Duodenal mucosa (tissue), 2 donors: ENCODE data around the gene SLC26A4.

Experiments used
- H3K27ac ChIP-seq: one replicate; pipeline ENCODE4 v1.7.0; 2013; ENCODE audit warnings: low read depth, low read length
- H3K27me3 ChIP-seq, 2 donors: one replicate each; pipeline ENCODE4 v1.7.0; 2013; ENCODE audit warnings: low read length in 2 of 2, control low read depth in 1 of 2; ENCODE audit not compliant: insufficient read depth in 2 of 2, control insufficient read depth in 1 of 2
- H3K36me3 ChIP-seq, 2 donors: one replicate each; pipeline ENCODE4 v1.7.0; 2013; ENCODE audit warnings: low read length in 2 of 2, control low read depth in 1 of 2; ENCODE audit not compliant: insufficient read depth in 2 of 2, control insufficient read depth in 1 of 2
- H3K4me1 ChIP-seq, 2 donors: one replicate each; pipeline ENCODE4 v1.7.0; 2013; ENCODE audit warnings: low read length in 2 of 2, control low read depth in 1 of 2; ENCODE audit not compliant: insufficient read depth in 2 of 2, control insufficient read depth in 1 of 2
- H3K4me3 ChIP-seq, 2 donors: one replicate each; pipeline ENCODE4 v1.7.0; 2013; ENCODE audit warnings: low read length in 2 of 2, low read depth in 1 of 2
- H3K9ac ChIP-seq, 2 donors: one replicate each; pipeline ENCODE4 v1.7.0; 2013; ENCODE audit warnings: low read length in 2 of 2, low read depth in 1 of 2
- H3K9me3 ChIP-seq, 2 donors: one replicate each; pipeline ENCODE4 v1.7.0; 2013; ENCODE audit warnings: low read length in 2 of 2, control low read depth in 1 of 2; ENCODE audit not compliant: control insufficient read depth in 1 of 2

Gene SLC26A4

GRCh38 chr7:107708956-107709355, 48.3 kb downstream of the SLC26A4 start:
- no peaks in the 10 kb centered on the region for H3K36me3 ChIP-seq
- no peak overlapping the region for H3K9ac ChIP-seq
- H3K4me3 ChIP-seq: no peak overlapping the region
- H3K27ac ChIP-seq: no peak overlapping the region
- no peaks in the 10 kb centered on the region for H3K4me1 ChIP-seq
- no peaks in the 10 kb centered on the region for H3K27me3 ChIP-seq
- H3K9me3 ChIP-seq: no peaks in the 10 kb centered on the region

GRCh38 chr7:107711301-107711700, 50.7 kb downstream of the SLC26A4 start:
- Histone ChIP-seq H3K9ac (no peak overlapping the region), H3K9me3 (no peaks in the 10 kb centered on the region), H3K4me1 (no peaks in the 10 kb centered on the region), H3K27ac (no peak overlapping the region), H3K4me3 (no peak overlapping the region), H3K36me3 (no peaks in the 10 kb centered on the region), H3K27me3 (no peaks in the 10 kb centered on the region)

- no peaks in the 10 kb centered on the region for H3K36me3 ChIP-seq
- H3K4me3 ChIP-seq: no peak overlapping the region
- H3K9me3 ChIP-seq: no peaks in the 10 kb centered on the region
- no peak overlapping the region for H3K9ac ChIP-seq
- no peaks in the 10 kb centered on the region for H3K27me3 ChIP-seq
- no peaks in the 10 kb centered on the region for H3K4me1 ChIP-seq
- H3K27ac ChIP-seq: no peak overlapping the region
These were observed 51.4 kb downstream of the SLC26A4 start for GRCh38 chr7:107712025-107712424.

- H3K36me3 ChIP-seq: no peaks in the 10 kb centered on the region
- H3K27me3 ChIP-seq: no peaks in the 10 kb centered on the region
- H3K9me3 ChIP-seq: no peaks in the 10 kb centered on the region
- no peak overlapping the region for H3K27ac ChIP-seq
- no peaks in the 10 kb centered on the region for H3K4me1 ChIP-seq
- no peak overlapping the region for H3K9ac ChIP-seq
- H3K4me3 ChIP-seq: no peak overlapping the region
These were observed 52.3 kb downstream of the SLC26A4 start for GRCh38 chr7:107712896-107713295.

GRCh38 chr7:107715531-107715930, 54.9 kb downstream of the SLC26A4 start:
- Histone ChIP-seq H3K27ac (no peak overlapping the region), H3K9ac (no peak overlapping the region), H3K4me3 (no peak overlapping the region), H3K27me3 (peaks cover 0 to 10% of the 10 kb centered on the region in 2 donors), H3K9me3 (no peaks in the 10 kb centered on the region), H3K4me1 (no peaks in the 10 kb centered on the region), H3K36me3 (no peaks in the 10 kb centered on the region)

GRCh38 chr7:107718456-107719193, 58.0 kb downstream of the SLC26A4 start:
- Histone ChIP-seq H3K9me3 (no peaks in the 10 kb centered on the region), H3K4me3 (no peak overlapping the region), H3K27me3 (peaks cover 0 to 10% of the 10 kb centered on the region in 2 donors), H3K36me3 (no peaks in the 10 kb centered on the region), H3K27ac (no peak overlapping the region), H3K9ac (no peak overlapping the region), H3K4me1 (no peaks in the 10 kb centered on the region)

- Histone ChIP-seq H3K4me1 (no peaks in the 10 kb centered on the region), H3K27ac (no peak overlapping the region), H3K9ac (no peak overlapping the region), H3K9me3 (no peaks in the 10 kb centered on the region), H3K4me3 (no peak overlapping the region), H3K36me3 (no peaks in the 10 kb centered on the region), H3K27me3 (peaks cover 0 to 10% of the 10 kb centered on the region in 2 donors)
These were observed 60.7 kb downstream of the SLC26A4 start for GRCh38 chr7:107721286-107721685.

- no peaks in the 10 kb centered on the region for H3K9me3 ChIP-seq
- no peak overlapping the region for H3K4me3 ChIP-seq
- no peaks in the 10 kb centered on the region for H3K36me3 ChIP-seq
These were observed 62.6 kb downstream of the SLC26A4 start for GRCh38 chr7:107723255-107723654.

GRCh38 chr7:107725138-107725740, 64.6 kb downstream of the SLC26A4 start:
- H3K9me3 ChIP-seq: no peaks in the 10 kb centered on the region
- H3K27me3 ChIP-seq: peaks cover 0 to under 1% of the 10 kb centered on the region in 2 donors
- H3K9ac ChIP-seq: no peak overlapping the region
- no peak overlapping the region for H3K4me3 ChIP-seq
- H3K27ac ChIP-seq: no peak overlapping the region
- H3K4me1 ChIP-seq: no peaks in the 10 kb centered on the region
- no peaks in the 10 kb centered on the region for H3K36me3 ChIP-seq

More at GRCh38 chr7:107723255-107723654, 62.6 kb downstream of the SLC26A4 start:
- Histone ChIP-seq H3K4me1 (no peaks in the 10 kb centered on the region), H3K9ac (no peak overlapping the region), H3K27ac (no peak overlapping the region), H3K27me3 (peaks cover 0 to 6% of the 10 kb centered on the region in 2 donors)

GRCh38 chr7:107726356-107727130, 65.9 kb downstream of the SLC26A4 start:
- no peaks in the 10 kb centered on the region for H3K36me3 ChIP-seq
- no peak overlapping the region for H3K27ac ChIP-seq
- H3K9me3 ChIP-seq: no peaks in the 10 kb centered on the region
- no peaks in the 10 kb centered on the region for H3K4me1 ChIP-seq
- no peak overlapping the region for H3K4me3 ChIP-seq
- H3K27me3 ChIP-seq: no peaks in the 10 kb centered on the region
- no peak overlapping the region for H3K9ac ChIP-seq
